Suprapubic skin (tissue), 4 donors: Measurements from ENCODE around the gene IFNAR1.

Experiments
- POLR2A ChIP-seq, 2 donors: fragments of 450-650 bp; IDR thresholded peaks; one replicate each; pipeline ENCODE4 v1.6.1; 2017; ENCODE audit warnings: antibody characterized with exemption in 2 of 2, mild to moderate bottlenecking in 2 of 2, moderate library complexity in 2 of 2
- POLR2AphosphoS5 ChIP-seq, 3 donors: sonication (generic); formaldehyde crosslinking; IDR thresholded peaks; one replicate each; pipeline ENCODE4 v1.6.1; 2017; ENCODE audit warnings: antibody characterized with exemption in 3 of 3
- TF ChIP-seq, protein P1 (sequence below), 2 donors: fragments of 200-600 bp in 1 of 2; fragments of 450-650 bp in 1 of 2; sonication (generic) in 1 of 2; IDR thresholded peaks; one replicate each; pipeline ENCODE4 v1.5.1; 2016 to 2019; ENCODE audit warnings: antibody characterized with exemption in 2 of 2, mild to moderate bottlenecking in 1 of 2, moderate library complexity in 1 of 2

- TF ChIP-seq, protein P1, sequence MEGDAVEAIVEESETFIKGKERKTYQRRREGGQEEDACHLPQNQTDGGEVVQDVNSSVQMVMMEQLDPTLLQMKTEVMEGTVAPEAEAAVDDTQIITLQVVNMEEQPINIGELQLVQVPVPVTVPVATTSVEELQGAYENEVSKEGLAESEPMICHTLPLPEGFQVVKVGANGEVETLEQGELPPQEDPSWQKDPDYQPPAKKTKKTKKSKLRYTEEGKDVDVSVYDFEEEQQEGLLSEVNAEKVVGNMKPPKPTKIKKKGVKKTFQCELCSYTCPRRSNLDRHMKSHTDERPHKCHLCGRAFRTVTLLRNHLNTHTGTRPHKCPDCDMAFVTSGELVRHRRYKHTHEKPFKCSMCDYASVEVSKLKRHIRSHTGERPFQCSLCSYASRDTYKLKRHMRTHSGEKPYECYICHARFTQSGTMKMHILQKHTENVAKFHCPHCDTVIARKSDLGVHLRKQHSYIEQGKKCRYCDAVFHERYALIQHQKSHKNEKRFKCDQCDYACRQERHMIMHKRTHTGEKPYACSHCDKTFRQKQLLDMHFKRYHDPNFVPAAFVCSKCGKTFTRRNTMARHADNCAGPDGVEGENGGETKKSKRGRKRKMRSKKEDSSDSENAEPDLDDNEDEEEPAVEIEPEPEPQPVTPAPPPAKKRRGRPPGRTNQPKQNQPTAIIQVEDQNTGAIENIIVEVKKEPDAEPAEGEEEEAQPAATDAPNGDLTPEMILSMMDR (IDR thresholded peaks at IDR 0.05), result no peak
- TF ChIP-seq POLR2A (IDR thresholded peaks at IDR 0.05) (no peak), POLR2AphosphoS5 (IDR thresholded peaks at IDR 0.05) (no peak)
Measured at GRCh38 chr21:33355996-33356395, 31.2 kb downstream of the IFNAR1 start.
